B cell (primary cell): Measurements from ENCODE around the gene FAM78B.

Experiments
- CTCF ChIP-seq: fragments of 200-600 bp; IDR thresholded peaks from one replicate; pipeline ENCODE4 v1.8.0; 2022; ENCODE audit warnings: antibody characterized with exemption, mild to moderate bottlenecking
- EZH2 ChIP-seq: IDR thresholded peaks from 2 replicates; pipeline ENCODE4 v1.6.1; 2012; ENCODE audit warnings: borderline replicate concordance, low read depth, mild to moderate bottlenecking, moderate library complexity, low read length; ENCODE audit not compliant: insufficient read depth, poor library complexity, severe bottlenecking

GRCh38 chr1:166140251-166140650 lies 26.6 kb downstream of the FAM78B start:
- TF ChIP-seq CTCF (no peak), EZH2 (no peak)
